Lower lobe of right lung (tissue), 2 donors: ENCODE data around the gene EMD. TPM values are rescaled to one million over a fixed set of nuclear protein-coding genes. Genes with fewer than 3 reads are reported as not detected.

Experiments
- ATAC-seq, 2 donors: fragments of 200-7000 bp; cut with Tn5 transposase; one replicate each; pipeline ENCODE4 v1.9.1; 2020 to 2022; ENCODE audit warnings: mild to moderate bottlenecking in 2 of 2, moderate library complexity in 2 of 2
- DNase-seq: peaks from one replicate; pipeline ENCODE4 v3.0.0-alpha.2; 2020
- H3K27ac ChIP-seq: fragments of 200-600 bp; one replicate; pipeline ENCODE4 v1.8.0; 2022
- H3K27me3 ChIP-seq: fragments of 200-600 bp; one replicate; pipeline ENCODE4 v1.8.0; 2022; ENCODE audit warnings: low read depth
- H3K36me3 ChIP-seq: fragments of 200-600 bp; one replicate; pipeline ENCODE4 v1.8.0; 2022; ENCODE audit warnings: mild to moderate bottlenecking
- H3K4me1 ChIP-seq: fragments of 200-600 bp; one replicate; pipeline ENCODE4 v1.8.0; 2022
- H3K4me3 ChIP-seq: fragments of 200-600 bp; one replicate; pipeline ENCODE4 v1.8.0; 2022; ENCODE audit warnings: mild to moderate bottlenecking
- H3K9me3 ChIP-seq: fragments of 200-600 bp; one replicate; pipeline ENCODE4 v1.8.0; 2022
- CTCF ChIP-seq: fragments of 200-600 bp; IDR thresholded peaks from one replicate; pipeline ENCODE4 v1.8.0; 2022; ENCODE audit warnings: antibody characterized with exemption, mild to moderate bottlenecking
- intact Hi-C: fragments of 100-400 bp; cut with DNase I; formaldehyde crosslinking; loops from one replicate; pipeline ENCODE4 v1.11.0; 2022
- total RNA-seq: library from RNA; stranded (reverse); fragmentation: NEBNext Ultra II Directional; extraction: Animal tissue kit (Norgen Biotek cat#: 25700); gene quantifications from one replicate; pipeline ENCODE4 v1.2.1, GENCODE V29; 2021
- donor health status: DM: no; HTN: yes; CAD: no; lungs with severe emphysema.

Gene EMD
- total RNA-seq, 1 donor from 2014 or later = 50.9 TPM

GRCh38 chrX:154376774-154377173 lies 2.3 kb upstream of the EMD start:
- DNase-seq (no peak), ATAC-seq (no peak)
- H3K4me1 ChIP-seq = peaks cover 45% of the 10 kb centered on the region
- H3K4me3 ChIP-seq = no peak overlapping the region
- no peaks in the 10 kb centered on the region for H3K27me3 ChIP-seq
- H3K36me3 ChIP-seq = peaks cover 5% of the 10 kb centered on the region
- H3K27ac ChIP-seq = peak overlapping the region; percentile 90
- intact Hi-C loops = no loop called here
- H3K9me3 ChIP-seq = no peaks in the 10 kb centered on the region
- no peak for TF ChIP-seq CTCF

- H3K36me3 ChIP-seq = peaks cover 5% of the 10 kb centered on the region
- peak overlapping the region; percentile 53 for H3K4me3 ChIP-seq
- DNase-seq (peak; percentile 75), ATAC-seq (peak; percentile 4 to 24)
- H3K9me3 ChIP-seq = no peaks in the 10 kb centered on the region
- H3K4me1 ChIP-seq = peaks cover 30% of the 10 kb centered on the region
- H3K27me3 ChIP-seq = no peaks in the 10 kb centered on the region
- intact Hi-C loops = no loop called here
- no peak for TF ChIP-seq CTCF
- H3K27ac ChIP-seq = peak overlapping the region; percentile 90
Observed at GRCh38 chrX:154378059-154378798, 866 bp upstream of the EMD start.

DNA sequence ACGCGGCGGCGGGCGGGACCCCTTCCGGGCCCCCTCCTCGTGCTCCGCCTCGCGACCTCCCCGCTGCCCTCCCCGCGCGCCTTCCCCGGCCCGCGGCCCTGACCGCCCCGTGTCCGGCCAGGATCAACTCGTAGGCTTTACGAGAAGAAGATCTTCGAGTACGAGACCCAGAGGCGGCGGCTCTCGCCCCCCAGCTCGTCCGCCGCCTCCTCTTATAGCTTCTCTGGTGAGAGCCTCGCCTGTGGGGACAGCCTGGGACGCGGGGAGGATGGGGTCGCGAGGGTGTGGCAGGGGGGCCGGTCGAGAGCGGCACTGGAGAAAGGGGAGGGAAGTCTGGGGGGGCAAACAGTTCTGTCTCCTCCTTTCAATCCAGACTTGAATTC lies 465 bp downstream of the EMD start:
- Histone ChIP-seq H3K36me3 (peaks cover 5% of the 10 kb centered on the region), H3K4me3 (peak overlapping the region; percentile 69), H3K27ac (peak overlapping the region; percentile 98), H3K9me3 (no peaks in the 10 kb centered on the region), H3K4me1 (peaks cover 20% of the 10 kb centered on the region), H3K27me3 (no peaks in the 10 kb centered on the region)
- ATAC-seq = no peak
- intact Hi-C loops = no loop called here
- no peak for TF ChIP-seq CTCF
- no peak for DNase-seq

- TF ChIP-seq CTCF = no peak
- no peaks in the 10 kb centered on the region for H3K27me3 ChIP-seq
- no peak for ATAC-seq
- no peak for DNase-seq
- no peaks in the 10 kb centered on the region for H3K9me3 ChIP-seq
- H3K4me3 ChIP-seq = peak overlapping the region; percentile 69
- intact Hi-C loops = no loop called here
- peaks cover 16% of the 10 kb centered on the region for H3K4me1 ChIP-seq
- H3K36me3 ChIP-seq = peaks cover 5% of the 10 kb centered on the region
- H3K27ac ChIP-seq = peak overlapping the region; percentile 98
Observed at GRCh38 chrX:154380153-154380552, 1.1 kb downstream of the EMD start.

DNA sequence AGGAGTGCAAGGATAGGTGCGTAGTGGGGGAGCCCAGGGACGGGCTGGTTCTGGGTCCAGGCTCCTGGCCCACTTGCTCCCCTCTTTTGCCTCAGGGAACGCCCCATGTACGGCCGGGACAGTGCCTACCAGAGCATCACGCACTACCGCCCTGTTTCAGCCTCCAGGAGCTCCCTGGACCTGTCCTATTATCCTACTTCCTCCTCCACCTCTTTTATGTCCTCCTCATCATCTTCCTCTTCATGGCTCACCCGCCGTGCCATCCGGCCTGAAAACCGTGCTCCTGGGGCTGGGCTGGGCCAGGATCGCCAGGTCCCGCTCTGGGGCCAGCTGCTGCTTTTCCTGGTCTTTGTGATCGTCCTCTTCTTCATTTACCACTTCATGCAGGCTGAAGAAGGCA lies 1.7 kb downstream of the EMD start:
- Histone ChIP-seq H3K4me3 (peak overlapping the region; percentile 69), H3K27me3 (no peaks in the 10 kb centered on the region), H3K27ac (no peak overlapping the region), H3K4me1 (peaks cover 16% of the 10 kb centered on the region), H3K36me3 (peaks cover 5% of the 10 kb centered on the region), H3K9me3 (no peaks in the 10 kb centered on the region)
- intact Hi-C loops = no loop called here
- ATAC-seq (no peak), DNase-seq (no peak)
- TF ChIP-seq CTCF = no peak
